ENCODE data around the gene CNTN5. TPM values are rescaled to one million over a fixed set of nuclear protein-coding genes. Genes with fewer than 3 reads are reported as not detected.

The CNTN5 gene
- total and polyA plus RNA-seq, 10 of the 15 experiments (the other 5 are each of a cell fraction or from before 2014, with no cell fraction given) = 0.01 TPM; not detected in 9

DNA sequence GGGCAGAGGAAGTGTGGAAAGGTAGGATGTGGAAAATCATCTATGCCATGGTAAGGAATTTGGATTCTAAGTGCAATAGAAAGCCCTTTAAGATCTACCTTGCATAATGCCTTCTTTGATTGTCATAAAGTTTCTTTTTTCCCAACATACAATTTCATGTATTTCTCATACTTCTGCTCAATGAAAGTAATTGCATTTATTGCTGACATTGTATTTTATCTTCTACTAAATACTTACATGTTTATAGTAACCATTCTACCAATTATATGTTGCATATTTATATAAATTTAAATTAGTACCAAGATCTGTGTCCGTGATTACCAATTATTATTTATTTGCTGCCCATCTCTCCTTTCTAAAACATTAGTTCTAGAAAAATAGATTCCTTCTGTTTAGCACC lies 114.8 kb downstream of the CNTN5 start:
- no peaks in the 10 kb centered on the region for H3K27me3 ChIP-seq (replicated peaks in 1 of 2; ENCODE audit: control insufficient read depth in 2 of 2, insufficient read depth in 2 of 2, low read length in 1 of 2)
- H3K36me3 ChIP-seq (ENCODE audit: control insufficient read depth in 2 of 2, insufficient read depth in 2 of 2, low read length in 1 of 2) = no peaks in the 10 kb centered on the region
- H3K79me2 ChIP-seq (ENCODE audit: control insufficient read depth, insufficient read depth, low read length) = no peaks in the 10 kb centered on the region
- BruUV-seq (replicated peaks) = no TSS peak
- intact Hi-C loops (cut with micrococcal nuclease; ENCODE audit: unreplicated experiment) (no loop called here), in situ Hi-C loops (cut with MboI) (no loop called here)
- no peak overlapping the region for H3K9ac ChIP-seq (ENCODE audit: control insufficient read depth, insufficient read depth, low read length)
- no peak overlapping the region for H2AFZ ChIP-seq (ENCODE audit: control insufficient read depth, low read depth, low read length)
- H3K9me3 ChIP-seq (replicated peaks; ENCODE audit: control insufficient read depth, insufficient read depth, low read length) = no peaks in the 10 kb centered on the region
- ChIA-PET CTCF (no interaction called here), POLR2A (no interaction called here), RAD21 (ENCODE audit: unreplicated experiment) (no interaction called here), SMC1A (ENCODE audit: uncharacterized antibody, unreplicated experiment) (no interaction called here)
- no peak for ATAC-seq
- no peaks in the 10 kb centered on the region for H3K4me1 ChIP-seq (ENCODE audit: control insufficient read depth, insufficient read depth, low read length)
- no peak overlapping the region for H3K4me3 ChIP-seq
- H4K20me1 ChIP-seq (ENCODE audit: control insufficient read depth, insufficient read depth) = no peaks in the 10 kb centered on the region
- H3K4me2 ChIP-seq (ENCODE audit: control insufficient read depth, insufficient read depth) = no peak overlapping the region
- no peak overlapping the region for H3K27ac ChIP-seq (ENCODE audit: control insufficient read depth, insufficient read depth)
- DNase-seq (ENCODE audit: low read depth, low spot score) = no peak
- FAIRE-seq = no peak
- 0% methylated on average over 1 of the region's 1 CpG for WGBS (ENCODE audit: insufficient coverage, insufficient replicate concordance, low lambda C conversion rate, missing lambda C conversion rate)
- TF ChIP-seq, protein P1, sequence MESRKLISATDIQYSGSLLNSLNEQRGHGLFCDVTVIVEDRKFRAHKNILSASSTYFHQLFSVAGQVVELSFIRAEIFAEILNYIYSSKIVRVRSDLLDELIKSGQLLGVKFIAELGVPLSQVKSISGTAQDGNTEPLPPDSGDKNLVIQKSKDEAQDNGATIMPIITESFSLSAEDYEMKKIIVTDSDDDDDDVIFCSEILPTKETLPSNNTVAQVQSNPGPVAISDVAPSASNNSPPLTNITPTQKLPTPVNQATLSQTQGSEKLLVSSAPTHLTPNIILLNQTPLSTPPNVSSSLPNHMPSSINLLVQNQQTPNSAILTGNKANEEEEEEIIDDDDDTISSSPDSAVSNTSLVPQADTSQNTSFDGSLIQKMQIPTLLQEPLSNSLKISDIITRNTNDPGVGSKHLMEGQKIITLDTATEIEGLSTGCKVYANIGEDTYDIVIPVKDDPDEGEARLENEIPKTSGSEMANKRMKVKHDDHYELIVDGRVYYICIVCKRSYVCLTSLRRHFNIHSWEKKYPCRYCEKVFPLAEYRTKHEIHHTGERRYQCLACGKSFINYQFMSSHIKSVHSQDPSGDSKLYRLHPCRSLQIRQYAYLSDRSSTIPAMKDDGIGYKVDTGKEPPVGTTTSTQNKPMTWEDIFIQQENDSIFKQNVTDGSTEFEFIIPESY (IDR thresholded peaks at IDR 0.05) = no peak
- TF ChIP-seq ETV6 (conservative IDR thresholded peaks at IDR 0.05 in 1 of 2, IDR thresholded peaks at IDR 0.05 in 1 of 2; ENCODE audit: borderline replicate concordance in 1 of 2, low read depth in 1 of 2) = no peak
- no peak for TF ChIP-seq NR2F1 (conservative IDR thresholded peaks at IDR 0.05)
- no peak for TF ChIP-seq KDM1A (IDR thresholded peaks at IDR 0.05; ENCODE audit: borderline replicate concordance)
- no peak for TF ChIP-seq CREM (IDR thresholded peaks at IDR 0.05; ENCODE audit: low read depth)
- TF ChIP-seq GABPA (IDR thresholded peaks at IDR 0.05; ENCODE audit: low read depth) = no peak
- TF ChIP-seq, protein P2, sequence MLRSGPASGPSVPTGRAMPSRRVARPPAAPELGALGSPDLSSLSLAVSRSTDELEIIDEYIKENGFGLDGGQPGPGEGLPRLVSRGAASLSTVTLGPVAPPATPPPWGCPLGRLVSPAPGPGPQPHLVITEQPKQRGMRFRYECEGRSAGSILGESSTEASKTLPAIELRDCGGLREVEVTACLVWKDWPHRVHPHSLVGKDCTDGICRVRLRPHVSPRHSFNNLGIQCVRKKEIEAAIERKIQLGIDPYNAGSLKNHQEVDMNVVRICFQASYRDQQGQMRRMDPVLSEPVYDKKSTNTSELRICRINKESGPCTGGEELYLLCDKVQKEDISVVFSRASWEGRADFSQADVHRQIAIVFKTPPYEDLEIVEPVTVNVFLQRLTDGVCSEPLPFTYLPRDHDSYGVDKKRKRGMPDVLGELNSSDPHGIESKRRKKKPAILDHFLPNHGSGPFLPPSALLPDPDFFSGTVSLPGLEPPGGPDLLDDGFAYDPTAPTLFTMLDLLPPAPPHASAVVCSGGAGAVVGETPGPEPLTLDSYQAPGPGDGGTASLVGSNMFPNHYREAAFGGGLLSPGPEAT (IDR thresholded peaks at IDR 0.05; ENCODE audit: low read depth) = no peak
- TF ChIP-seq NR2C2 (IDR thresholded peaks at IDR 0.05; ENCODE audit: borderline replicate concordance, control insufficient read depth, insufficient read length, low read depth) = no peak
- TF ChIP-seq ASH2L (IDR thresholded peaks at IDR 0.05; ENCODE audit: borderline replicate concordance, low read depth) = no peak
- no peak for TF ChIP-seq MXI1 (IDR thresholded peaks at IDR 0.05; ENCODE audit: low read depth, low read length)
- no peak for TF ChIP-seq ATF7 (IDR thresholded peaks at IDR 0.05; ENCODE audit: low read depth)
- TF ChIP-seq SREBF2 (IDR thresholded peaks at IDR 0.05; ENCODE audit: low read length) = no peak
- TF ChIP-seq, protein P3, sequence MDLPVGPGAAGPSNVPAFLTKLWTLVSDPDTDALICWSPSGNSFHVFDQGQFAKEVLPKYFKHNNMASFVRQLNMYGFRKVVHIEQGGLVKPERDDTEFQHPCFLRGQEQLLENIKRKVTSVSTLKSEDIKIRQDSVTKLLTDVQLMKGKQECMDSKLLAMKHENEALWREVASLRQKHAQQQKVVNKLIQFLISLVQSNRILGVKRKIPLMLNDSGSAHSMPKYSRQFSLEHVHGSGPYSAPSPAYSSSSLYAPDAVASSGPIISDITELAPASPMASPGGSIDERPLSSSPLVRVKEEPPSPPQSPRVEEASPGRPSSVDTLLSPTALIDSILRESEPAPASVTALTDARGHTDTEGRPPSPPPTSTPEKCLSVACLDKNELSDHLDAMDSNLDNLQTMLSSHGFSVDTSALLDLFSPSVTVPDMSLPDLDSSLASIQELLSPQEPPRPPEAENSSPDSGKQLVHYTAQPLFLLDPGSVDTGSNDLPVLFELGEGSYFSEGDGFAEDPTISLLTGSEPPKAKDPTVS (IDR thresholded peaks at IDR 0.05; ENCODE audit: low read depth, low read length) = no peak
- TF ChIP-seq TAF1 (IDR thresholded peaks at IDR 0.05; ENCODE audit: borderline replicate concordance, low read depth, low read length) = no peak
- no peak for TF ChIP-seq POU2F2 (IDR thresholded peaks at IDR 0.05; ENCODE audit: borderline replicate concordance, low read depth, low read length)
- no peak for TF ChIP-seq RELA (IDR thresholded peaks at IDR 0.05; ENCODE audit: borderline replicate concordance, partially characterized antibody)
- TF ChIP-seq, protein P4, sequence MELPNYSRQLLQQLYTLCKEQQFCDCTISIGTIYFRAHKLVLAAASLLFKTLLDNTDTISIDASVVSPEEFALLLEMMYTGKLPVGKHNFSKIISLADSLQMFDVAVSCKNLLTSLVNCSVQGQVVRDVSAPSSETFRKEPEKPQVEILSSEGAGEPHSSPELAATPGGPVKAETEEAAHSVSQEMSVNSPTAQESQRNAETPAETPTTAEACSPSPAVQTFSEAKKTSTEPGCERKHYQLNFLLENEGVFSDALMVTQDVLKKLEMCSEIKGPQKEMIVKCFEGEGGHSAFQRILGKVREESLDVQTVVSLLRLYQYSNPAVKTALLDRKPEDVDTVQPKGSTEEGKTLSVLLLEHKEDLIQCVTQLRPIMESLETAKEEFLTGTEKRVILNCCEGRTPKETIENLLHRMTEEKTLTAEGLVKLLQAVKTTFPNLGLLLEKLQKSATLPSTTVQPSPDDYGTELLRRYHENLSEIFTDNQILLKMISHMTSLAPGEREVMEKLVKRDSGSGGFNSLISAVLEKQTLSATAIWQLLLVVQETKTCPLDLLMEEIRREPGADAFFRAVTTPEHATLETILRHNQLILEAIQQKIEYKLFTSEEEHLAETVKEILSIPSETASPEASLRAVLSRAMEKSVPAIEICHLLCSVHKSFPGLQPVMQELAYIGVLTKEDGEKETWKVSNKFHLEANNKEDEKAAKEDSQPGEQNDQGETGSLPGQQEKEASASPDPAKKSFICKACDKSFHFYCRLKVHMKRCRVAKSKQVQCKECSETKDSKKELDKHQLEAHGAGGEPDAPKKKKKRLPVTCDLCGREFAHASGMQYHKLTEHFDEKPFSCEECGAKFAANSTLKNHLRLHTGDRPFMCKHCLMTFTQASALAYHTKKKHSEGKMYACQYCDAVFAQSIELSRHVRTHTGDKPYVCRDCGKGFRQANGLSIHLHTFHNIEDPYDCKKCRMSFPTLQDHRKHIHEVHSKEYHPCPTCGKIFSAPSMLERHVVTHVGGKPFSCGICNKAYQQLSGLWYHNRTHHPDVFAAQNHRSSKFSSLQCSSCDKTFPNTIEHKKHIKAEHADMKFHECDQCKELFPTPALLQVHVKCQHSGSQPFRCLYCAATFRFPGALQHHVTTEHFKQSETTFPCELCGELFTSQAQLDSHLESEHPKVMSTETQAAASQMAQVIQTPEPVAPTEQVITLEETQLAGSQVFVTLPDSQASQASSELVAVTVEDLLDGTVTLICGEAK (IDR thresholded peaks at IDR 0.05; ENCODE audit: borderline replicate concordance) = no peak
